Measurements from ENCODE around the gene ZMIZ1.

Gene ZMIZ1

DNA sequence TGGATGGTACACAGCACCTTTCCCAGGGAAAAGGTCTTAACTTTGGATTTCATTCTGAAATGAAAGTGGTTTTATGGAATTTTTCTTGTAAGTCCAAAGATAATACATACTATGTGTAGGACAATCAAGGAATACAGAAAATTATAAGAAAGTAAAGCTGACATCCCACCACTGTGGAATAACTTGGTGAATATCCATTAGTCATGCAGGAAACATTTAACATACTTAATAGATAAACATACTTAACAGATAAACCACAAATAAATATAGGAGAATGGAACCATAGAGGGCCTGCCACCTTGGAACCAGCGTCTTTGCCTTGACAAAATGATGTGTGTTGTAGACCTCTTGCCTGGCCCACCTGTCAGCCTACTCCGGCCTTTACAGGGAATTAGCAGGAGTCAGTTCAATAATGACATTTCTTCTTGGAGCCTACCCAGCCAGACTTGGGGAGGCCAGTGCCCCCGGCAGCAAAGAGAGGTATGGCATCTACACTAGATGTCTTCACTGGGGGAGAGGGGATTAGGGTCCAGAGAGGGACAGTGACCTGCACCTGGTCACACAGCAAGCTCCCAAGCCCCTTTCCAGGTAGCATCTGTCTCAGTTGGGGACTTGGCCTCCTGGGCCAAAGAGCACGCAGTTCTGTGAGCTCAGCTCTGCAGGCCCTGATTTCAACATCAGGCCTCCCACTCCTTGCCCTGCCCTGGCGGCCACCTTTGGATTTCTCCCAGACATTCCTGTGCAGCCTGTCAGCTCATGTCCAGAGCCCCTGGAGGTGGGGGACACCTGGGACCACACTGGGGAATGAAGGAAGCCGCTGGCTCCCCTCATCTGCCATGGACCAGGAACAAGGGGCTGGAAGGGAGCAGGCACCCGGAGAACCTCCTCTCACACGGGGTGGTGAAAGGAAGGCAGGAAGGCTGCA, 165.9 kb downstream of the ZMIZ1 start:
- DNase-seq (ENCODE audit: low read depth) = no peak

- no peak for DNase-seq (ENCODE audit: low read depth)
Observed at GRCh38 chr10:79235765-79236432, 167.1 kb downstream of the ZMIZ1 start.

DNA sequence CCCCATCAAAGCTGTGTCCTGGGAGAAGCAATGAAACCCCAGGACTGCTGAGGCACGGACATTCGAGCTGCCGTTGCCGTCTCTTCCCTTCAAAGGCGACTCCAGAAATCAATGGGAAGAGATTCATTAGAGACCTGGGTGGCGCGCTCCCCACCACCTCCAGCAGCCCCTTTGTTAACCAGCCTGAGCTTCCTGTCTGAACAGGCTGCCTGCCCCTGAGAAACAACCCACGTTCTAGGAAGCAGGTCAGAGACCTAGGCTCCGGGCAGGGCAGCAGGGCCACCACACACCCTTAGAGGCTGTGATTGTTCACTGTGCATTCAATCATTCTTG, 167.6 kb downstream of the ZMIZ1 start:
- DNase-seq (ENCODE audit: low read depth) = no peak

DNA sequence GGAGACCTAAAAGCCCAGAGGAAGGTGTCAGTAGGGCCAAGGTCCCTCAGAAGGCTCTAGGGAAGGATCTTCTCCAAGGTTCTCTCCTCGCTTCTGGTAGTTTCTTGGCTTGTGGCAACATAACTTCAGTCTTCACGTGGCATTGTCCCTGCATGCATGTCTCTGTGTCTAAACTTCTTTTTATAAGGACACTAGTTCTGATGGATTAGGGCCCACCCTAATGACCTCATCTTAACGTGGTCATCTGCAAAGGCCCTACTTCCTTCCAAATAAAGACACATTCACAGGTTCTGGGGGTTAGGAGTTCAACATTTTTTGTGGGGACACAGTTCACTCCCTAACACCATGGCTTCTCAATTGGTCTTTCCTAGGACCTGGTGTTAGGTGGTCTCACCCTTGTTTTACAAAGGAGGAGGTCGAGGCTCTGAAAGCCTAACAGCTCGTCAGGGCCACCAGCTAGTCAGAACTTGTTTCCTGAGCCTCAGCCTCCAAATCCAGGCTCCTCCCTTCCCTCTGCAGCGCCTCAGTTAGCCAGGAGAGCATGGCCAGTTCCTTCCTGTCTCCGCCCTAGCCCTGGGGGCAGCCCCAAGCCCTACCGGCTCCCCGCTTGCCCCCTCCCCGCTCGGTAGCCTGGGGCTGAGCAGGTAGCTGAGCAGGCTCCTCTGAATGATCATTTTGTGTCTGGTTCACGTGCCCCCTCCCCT, 168.8 kb downstream of the ZMIZ1 start:
- DNase-seq (ENCODE audit: low read depth) = no peak

DNA sequence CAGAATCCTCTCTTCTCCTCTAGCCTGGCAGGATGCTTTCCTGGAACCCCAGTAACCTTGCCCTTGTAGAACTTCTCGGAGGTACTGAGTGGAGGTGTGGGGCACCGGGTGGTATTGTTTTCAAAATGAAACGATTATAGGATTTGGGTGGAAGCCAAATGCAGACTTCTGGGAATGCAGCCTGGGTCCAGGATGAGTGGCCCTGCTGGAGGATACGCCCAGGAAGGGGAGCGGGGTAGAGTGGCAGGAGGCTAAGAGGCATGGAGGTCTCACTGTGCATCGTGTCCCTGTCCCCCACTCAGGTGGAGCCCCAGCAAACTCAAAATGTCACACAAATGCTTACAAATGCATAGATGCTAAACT, 169.4 kb downstream of the ZMIZ1 start:
- no peak for DNase-seq (ENCODE audit: low read depth)

DNA sequence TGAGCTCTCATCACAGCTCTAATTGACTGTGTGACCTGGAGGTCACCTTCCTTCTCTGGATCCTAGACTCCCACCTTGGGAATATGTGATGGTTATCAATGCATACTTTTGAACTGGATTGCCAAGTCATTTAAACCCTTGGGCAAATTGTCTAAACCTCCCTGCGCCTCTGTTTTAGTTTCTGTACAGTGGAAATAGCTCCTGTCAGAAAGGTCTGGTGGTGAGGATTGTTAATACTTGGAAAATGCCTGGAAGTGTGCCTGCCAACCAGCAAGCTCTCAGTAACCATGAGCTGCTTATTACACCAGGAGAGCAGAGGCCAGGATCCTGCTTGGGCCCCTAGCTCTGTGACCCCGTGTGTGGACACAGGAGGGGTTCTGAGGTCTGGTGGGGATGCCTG, 169.8 kb downstream of the ZMIZ1 start:
- DNase-seq (ENCODE audit: low read depth) = no peak

DNA sequence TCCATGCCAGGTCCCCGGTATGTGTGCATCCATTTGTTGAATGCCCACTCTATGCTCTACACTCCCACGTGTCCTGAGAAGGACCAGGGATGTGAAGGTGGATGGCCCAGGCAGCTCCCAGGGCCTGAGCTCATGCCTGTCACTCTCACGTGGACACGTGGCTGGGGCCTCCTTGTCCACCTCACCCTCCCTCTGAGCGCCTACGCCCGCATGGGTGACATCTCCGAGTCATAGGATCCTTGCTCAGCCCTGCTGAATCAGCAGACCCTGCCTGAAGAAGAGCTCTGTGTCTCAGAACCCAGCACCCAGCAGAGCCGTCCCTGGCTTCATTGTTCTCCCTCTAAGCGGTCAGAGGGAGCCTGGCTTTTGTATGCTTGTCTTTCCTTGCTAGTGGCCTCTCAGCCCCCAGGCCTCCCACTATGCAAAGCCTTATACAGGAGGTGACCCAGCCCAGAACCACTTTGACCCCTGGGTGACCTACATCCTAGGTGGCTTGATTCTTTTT, 170.6 kb downstream of the ZMIZ1 start:
- DNase-seq (ENCODE audit: low read depth) = no peak

DNA sequence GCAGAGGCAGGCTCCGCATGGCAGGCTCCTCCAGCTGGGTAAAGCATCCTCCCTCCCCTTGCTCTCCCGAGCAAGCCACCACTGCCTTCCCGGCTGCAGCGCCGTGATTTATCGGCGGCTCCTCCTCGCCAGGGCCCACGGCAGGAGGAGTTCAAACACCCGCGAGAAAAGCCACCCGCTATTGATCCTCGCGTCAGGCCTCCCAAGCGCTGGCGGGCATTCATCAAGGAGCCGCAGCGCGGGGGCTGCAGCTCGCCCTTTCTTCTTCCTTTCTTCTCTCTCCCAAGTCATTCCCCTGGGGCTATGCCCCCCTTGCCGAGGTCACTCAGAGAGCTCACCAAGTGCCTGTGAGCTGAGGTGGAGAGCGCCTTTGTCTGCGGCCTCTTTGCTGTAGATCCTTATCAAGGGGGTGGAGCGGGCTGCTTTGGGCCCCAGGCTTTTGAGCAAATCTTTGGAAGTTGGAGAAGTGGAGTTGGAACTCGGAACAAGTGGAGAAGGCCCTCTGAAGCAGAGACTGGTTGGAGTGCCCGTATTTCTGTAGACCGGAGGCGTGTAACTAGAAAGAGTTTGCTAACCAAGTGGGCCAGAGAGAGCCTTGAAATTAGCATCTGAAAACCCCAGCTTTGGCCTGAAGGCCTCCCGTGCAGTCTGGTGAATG, 171.3 kb downstream of the ZMIZ1 start:
- no peak for DNase-seq (ENCODE audit: low read depth)

DNA sequence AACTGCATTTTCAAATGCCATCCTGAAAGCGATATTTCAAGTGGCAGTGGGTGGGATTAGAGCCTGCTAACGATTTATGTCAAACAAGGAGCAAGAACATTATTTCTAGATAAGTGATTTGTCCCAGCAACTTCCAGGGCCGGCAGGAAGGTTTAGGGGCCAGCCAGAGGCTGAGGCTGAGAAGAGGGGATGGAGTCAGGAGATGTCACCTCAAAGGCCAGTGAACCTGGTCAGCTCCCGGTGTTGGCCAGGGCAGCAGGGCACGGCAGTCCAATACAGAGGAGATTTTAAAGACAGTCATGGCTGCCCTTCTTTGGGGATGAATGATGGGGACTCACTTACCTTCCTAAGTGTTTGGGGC, 172.8 kb downstream of the ZMIZ1 start:
- DNase-seq (ENCODE audit: low read depth) = no peak

- DNase-seq (ENCODE audit: low read depth) = no peak
Observed at GRCh38 chr10:79241990-79242619, 173.3 kb downstream of the ZMIZ1 start.

- DNase-seq (ENCODE audit: low read depth) = no peak
Observed at GRCh38 chr10:79242620-79243152, 173.9 kb downstream of the ZMIZ1 start.

DNA sequence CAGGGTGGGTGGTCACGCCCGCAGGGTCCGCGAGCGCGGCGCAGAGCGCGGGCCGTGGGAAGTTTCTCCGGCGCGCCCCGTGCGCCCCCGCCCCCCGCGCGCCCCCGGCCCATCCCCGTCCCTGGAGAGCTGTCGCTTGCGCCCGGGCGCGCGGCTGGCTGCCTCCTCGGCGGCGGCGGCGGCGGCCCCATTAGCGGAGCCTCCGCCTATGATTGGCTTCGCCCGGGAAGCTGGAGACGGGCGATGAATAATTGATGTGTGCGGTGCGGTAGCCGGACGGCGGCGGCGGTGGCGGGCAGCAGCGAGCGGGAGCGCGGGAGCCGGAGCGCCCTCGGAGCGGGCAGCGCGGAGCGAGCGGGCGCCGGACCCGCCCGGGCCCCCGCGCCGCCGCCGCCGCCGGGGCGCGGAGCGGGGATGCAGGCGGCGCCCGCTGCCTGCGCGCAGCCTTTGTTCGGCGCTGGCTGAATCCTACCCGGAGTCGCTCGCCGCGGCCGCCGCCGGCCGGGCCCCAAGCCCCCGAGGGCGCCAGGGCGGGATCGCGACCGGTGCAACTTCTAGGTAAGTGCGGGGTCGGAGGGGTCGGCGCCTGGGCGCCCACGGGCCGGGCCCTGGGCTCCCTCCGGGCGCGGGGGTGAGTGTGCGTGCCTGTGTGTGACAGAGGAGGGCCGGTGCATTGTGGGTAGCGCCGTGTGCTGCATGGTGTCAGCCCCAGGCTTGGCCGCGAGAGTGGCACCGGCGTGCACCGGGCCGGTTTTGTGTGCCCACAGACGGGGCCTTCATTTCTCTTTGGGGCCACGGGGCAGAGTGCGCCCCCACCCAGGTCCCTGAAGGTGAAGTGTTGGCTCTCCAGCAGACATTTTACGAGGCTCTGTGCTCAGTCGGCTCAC, 174.7 kb downstream of the ZMIZ1 start:
- DNase-seq (ENCODE audit: low read depth) = peak; percentile 31

DNA sequence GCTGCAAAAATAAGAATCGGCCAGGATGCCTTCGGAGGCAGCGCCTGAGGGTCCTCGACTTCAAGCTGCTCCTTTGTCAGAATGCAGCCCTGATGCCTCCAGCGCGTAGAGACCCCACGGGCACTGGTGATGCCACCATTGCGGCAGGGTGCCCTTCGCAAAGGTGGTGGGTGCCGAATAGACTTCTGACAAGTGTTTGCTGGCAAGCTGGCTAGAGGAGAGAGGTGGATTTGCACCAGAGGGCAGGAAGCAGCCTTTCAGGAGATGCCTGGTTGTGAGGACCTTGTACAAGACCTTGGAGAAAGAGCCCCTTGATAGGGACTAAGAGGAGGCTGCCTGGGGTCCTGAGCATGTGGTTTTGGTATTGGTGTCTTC, 175.3 kb downstream of the ZMIZ1 start:
- DNase-seq (ENCODE audit: low read depth) = no peak

DNA sequence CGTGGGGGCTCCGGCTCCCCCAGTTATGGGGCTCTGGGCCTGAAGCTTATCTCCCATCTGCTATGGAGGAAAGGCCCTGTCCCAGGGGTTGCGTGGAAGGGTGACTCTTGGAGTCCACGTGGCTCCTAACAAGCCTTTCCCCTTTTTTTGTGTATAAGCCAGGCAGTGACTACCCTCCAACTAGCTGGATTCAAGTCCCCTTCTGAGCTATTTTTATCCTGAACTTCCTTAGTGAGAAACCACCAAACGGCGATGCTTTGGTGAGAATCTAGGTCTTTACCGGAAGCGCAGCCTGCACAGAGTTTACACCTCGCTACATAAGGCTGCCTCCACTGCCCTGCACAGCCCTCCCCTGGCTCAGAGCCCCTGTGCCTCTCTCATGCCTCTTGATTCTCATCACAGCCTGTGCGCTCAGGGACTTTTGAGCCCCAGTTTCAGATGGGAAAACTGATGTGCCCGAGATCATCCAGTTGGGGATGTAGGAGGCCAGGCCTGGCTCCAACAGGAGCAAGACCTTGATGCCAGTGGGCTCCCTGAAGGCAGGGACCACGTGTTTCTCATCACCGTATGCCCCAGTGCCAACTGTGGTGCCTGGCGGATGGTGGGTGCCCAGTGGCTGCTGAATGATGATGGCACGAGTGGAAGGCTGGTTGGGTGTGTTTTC, 176.2 kb downstream of the ZMIZ1 start:
- DNase-seq (ENCODE audit: low read depth) = no peak

- no peak for DNase-seq (ENCODE audit: low read depth)
Observed at GRCh38 chr10:79245539-79246208, 176.9 kb downstream of the ZMIZ1 start.

GRCh38 chr10:79246209-79246581, 177.4 kb downstream of the ZMIZ1 start:
- no peak for DNase-seq (ENCODE audit: low read depth)

DNA sequence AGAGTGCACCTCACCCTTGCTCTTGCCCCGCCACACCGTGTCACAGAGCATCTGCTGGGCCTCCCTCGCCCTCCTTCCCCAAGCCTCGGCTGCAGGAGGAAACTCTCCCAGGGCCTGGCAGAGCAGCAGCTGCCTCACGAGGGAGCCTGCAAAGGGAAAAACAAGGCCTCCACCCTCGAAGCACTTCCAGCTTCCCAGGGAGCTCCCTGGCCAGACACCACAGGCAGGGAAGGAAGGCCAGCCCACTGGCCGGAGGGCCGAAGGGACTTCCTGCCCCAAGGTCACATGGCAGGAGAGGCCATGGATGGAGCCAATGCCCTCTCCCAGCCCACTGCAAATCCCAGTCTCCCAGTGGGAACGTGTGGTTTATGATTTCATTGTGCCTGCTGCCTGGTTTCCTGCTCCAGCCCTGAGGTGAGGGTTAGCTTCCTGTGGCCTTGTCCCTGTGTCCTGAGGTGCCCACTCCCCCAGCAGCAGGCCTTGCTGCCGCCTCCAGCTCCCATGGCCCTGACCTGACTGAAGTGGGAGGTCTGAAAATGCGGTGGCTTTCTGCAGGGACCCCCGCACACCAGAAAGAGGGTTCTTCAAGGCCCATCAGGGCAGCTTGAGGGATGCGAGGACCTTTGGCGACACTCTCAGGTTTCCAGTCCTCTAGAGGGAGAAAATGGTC, 178.0 kb downstream of the ZMIZ1 start:
- DNase-seq (ENCODE audit: low read depth) = no peak

DNA sequence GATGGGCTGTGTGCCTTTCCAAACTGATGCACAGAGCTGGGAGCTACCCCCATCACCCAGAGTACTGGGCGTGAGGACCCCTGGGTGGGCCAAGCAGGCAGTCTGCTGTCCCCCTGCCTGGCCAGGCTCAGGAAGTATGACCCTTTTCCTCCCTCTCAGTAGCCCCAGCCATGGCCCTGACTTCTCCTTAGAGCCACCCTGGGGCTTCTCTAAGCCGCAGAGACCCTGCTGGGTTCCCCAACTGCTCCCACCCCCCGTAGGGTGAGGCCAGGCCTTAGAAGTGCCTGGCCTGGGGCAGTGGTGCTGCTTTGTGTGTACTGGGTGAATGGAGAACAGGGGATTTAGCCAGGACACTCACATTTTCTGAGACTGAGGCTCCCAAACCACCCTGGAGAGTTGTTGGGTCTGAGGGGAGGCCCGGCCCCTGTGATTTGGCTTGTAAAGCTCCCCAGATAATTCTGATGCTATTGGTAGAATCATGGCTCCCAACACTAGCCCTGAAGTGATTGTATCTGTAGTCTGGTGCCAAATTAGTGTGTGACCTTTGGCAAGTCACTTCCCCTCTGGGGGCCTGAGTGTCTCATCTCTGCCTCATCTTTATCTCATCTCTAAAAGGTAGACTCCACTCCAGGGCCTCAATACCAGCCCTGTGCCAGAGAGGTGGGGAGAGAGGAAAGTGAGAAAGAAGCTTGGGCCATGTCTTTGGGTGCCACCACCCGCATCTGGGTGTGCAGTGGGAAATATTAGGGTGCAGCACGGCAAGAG, 178.8 kb downstream of the ZMIZ1 start:
- DNase-seq (ENCODE audit: low read depth) = no peak

All from activated T-helper 1 cell treated with Interleukin-2 at 50 U/mL for 16 hours (primary cell).